Dermis microvascular lymphatic vessel endothelial cell (primary cell): ENCODE data around the gene FRRS1. TPM values are rescaled to one million over a fixed set of nuclear protein-coding genes. Genes with fewer than 3 reads are reported as not detected.
A peak's percentile ranks its signal among the peaks of the same experiment; 100 is the strongest.

Source experiments
- DNase-seq, 2 donors: peaks; one replicate each; pipeline versions ENCODE4 v3.0.0 to v3.0.0-alpha.2; 2010; ENCODE audit warnings: low read depth in 2 of 2
- total RNA-seq: library from RNA; depleted of rRNA; stranded (reverse); fragments of >200 nt; gene quantifications from 2 replicates; pipeline ENCODE4 v1.2.1, GENCODE V29; 2014

FRRS1 gene
- total RNA-seq, 1 donor from 2014 or later, result 1.4 TPM

DNA sequence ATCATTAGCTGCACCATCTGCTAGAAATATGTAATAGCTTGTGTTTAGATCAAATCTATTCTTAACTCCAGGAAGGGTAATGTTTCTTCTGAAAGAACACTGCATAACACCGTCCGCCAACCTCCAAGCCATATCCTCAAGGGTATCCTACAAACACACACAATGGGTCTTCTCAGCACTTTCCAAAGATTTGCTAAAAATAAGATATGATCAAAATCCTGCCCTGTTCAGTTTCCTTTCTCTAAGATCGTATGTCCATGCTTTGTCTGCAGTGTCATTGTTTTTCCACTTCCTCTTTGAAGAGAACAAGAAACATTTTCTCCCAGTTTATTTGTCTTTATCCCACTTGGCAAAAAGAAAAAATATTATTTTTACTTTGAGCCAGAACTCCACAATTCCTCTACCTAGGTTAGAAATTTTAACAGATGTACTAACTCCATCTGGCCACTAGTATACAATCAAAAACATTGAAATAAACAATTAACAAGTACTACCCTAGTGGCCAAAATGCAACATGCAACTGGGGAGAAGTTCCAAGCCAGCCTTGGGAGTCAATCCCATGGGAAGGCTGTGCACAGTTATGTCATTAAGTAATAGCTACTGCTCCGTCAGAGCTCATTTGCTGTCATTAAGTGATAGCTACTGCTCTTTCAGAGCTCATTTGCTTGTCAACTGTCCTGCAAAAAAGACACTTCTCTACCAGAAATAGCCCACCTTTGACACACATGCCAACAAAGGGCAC lies 37.8 kb downstream of the FRRS1 start:
- peak; percentile 15 to 81 for DNase-seq

DNA sequence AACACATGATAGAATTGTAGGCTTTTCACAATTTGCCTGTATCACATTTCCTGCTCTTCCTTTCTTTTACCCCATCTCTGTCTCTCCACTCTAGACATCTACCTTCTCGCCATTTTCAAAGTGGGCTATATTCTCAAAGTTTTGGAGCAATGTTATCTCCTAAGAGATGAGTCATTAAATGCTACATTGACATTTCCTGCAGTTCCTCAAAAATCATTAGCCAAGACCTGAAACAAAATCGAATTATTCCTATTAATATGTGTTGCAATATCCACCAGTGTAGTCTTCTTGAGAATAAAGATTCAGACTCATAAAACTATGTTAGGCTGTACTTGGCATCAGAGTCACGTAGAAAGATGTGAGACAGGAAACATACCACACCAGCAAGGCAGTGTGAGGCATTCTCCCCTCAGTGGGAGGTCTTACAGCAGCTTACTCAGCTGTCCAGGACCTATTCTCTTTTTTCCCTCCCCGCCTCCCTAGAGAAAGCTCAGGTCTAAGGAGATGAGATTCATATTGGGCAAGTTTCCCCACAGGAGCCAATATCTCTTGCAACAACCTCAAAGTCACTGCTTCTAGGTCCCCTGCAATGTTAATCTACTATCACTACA lies 38.8 kb downstream of the FRRS1 start:
- peak in 1 of 2 donors; percentile 87 for DNase-seq

DNA sequence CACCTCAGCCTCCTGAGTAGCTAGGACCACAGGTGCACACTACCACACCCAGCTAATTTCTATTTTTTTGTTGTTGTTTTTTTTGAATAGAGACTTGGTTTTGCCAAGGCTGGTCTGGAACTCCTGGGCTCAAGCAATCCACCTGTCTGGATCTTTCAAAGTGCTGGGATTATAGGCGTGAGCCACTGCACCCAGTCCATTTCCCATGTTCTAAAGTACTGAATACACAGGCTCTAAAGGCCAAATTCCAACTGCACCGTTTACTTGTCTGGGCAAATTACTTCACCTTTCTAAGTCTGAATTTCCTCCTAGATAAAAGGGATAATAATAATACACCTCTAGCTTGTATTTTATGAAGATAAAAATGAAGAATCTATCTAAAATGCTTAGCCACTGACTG lies 39.6 kb downstream of the FRRS1 start:
- no peak for DNase-seq

DNA sequence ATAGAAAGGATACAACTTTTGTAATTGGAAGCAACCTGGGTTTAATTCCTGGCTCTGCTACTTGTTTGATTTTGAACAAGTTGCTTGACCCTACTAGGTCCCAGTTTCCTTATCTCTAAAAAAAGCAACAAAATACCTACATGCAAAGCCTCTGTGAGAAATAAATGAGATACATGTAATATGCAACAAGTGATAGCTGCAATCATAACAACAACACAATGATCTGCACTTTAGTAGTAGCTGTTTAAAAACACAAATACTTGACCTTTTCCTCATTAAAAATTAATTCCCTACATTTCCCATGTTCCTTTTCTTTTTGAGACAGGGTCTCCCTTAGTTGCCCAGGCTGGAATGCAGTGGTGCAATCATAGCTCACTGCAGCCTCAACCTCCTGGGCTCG lies 40.0 kb downstream of the FRRS1 start:
- no peak for DNase-seq

DNA sequence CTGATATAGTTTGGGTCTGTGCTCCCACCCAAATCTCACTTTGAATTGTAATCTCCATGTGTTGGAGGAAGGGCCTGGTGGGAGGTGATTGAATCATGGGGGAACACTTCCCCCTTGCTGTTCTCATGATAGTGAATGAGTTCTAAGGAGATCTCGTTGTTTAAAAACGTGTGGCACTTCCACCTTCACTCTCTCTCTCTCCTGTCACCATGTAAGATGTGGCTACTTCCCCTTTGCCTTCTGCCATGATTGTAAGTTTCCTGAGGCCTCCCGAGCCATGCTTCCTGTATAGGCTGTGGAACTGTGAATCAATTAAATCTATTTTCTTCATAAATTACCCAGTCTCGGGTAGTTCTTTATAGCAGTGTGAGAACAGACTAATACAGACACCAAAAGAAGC lies 40.4 kb downstream of the FRRS1 start:
- DNase-seq, result no peak

DNA sequence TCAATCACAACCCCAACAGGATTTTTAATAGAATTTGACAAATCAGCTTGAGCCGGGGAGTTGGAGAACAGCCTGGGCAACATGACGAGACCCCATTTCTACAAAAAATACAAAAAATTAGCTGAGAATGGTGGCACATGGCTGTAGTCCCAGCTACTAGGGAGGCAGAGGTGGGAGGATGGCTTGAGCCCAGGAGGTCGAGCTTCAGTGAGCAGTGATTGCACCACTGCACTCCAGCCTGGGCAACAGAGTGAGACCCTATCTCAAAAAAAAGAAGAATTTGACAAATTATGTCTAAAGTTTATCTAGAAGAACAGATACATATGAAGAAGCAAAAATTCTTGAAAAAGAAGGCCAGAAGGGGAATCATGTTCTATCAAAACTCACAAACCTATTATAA lies 43.2 kb downstream of the FRRS1 start:
- DNase-seq, result no peak

DNA sequence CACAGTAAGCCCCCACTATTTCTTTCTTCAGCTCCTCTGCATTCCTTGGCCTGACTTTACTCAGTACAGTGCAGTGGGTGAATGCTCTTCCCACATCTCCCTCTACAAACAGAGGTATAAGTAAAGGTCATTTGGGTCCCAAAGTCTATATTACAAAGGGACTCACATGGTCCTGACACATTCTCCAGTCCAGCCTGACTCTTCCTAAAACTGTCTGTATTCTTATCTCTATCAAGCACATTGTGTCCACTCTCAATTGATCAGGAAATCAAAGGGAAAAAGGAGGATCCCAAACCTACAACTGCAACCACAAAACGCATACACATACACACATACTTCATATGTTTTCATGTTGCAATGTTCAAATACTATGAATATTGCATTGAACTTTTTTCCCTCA lies 49.4 kb downstream of the FRRS1 start:
- no peak for DNase-seq

DNA sequence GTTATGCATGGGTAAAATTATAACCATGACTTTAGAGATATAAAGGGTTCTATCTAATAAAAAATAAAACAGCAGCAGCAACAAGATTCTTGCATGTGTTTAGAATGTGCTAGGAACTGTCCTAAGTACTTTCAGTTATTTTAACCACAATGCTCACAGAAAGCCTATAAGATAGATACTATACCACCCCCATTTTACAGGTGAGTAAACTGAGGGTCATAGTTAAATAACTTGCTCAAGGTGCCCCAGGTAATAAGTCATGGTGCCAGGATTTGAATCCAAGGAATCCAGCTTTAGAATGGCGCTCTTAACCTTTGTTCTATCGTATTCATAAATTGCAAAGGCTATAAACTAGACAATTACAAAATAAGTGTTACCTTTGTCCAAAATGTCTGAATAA lies 53.4 kb downstream of the FRRS1 start:
- DNase-seq, result no peak

DNA sequence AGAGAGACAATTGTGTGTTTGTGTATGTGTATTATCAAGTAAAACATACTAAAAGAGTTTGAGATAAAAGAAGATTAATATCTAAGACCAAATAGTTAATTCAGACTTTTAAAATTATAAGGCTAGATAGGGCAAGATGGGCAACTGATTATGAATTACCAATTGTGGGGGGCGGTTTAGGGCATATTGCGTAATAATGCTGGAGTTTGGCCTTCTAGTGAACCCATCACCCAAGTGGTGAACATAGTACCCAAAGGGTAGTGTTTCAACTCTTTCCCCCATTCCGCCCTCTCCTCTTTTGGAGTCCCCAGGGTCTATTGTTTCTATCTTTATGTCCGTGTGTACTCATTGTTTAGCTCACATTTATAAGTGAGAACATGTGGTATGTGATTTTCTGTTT lies 55.4 kb downstream of the FRRS1 start:
- no peak for DNase-seq

DNA sequence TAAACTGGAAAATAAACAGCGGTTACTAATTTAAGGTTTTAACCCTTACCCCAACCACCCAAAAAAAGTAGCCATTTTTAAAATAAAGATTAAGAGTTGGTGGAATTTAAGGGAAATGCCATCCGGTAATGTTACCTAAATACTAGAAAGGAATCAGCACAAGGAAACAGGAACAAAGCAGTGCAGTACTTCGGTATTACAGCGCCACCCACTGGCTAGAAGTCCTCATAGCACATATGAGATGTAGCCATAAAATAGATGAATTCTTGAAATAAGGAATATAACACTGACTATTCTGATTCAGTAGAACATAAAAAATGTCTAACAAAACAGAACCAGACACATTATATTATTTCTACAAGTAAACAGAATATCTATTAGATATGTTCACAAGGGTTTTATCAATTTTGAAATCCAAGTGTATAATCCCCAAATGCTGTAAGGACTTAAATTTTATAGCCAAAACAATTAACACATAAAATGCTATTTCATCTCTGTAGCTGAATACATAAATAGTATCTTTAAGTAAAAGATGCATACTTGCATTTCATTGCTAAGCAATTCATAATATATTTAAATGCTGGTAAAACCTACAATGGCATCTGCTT lies 58.8 kb downstream of the FRRS1 start:
- peak; percentile 61 to 79 for DNase-seq

DNA sequence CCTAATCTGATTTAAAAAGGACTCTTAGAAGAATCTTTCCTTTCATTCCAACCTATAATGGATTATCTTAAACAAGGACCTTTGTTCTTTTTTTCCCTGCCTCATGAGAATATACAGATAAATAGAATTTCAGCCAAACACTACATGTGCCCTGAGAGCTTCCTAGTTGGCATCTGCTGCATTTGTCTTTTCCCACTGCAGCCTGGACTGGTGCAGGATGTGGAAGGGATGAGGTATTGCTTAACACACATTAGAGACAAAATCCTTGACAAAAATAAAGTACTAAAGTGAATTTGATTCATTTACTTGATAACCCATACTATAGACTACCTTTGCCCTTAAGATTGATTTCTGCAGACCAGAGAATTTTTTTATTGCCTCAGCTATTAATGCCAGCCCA lies 61.0 kb downstream of the FRRS1 start:
- DNase-seq, result peak in 1 of 2 donors; percentile 35

DNA sequence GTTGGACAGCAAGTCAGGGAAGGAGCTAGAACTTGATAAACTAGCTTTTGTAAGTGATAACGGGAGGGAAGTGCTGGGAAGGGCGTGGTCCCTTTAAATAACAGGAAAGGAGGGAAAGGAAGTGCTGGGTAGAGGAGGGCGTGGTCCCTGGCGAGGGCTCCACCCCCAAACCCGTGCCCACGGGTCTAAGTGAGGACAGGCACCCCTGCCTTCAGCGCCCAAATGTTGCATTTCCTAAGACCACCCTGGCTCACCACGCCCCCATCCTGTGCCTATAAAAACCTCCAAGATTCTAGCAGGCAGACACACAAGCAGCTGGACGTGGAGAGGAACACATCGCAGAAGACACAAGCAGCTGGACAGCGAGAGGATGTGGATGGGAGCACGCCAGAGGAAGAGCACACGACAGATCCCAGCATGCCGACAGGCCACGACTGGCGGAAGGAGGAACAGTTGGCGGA lies 62.0 kb downstream of the FRRS1 start:
- no peak for DNase-seq

DNA sequence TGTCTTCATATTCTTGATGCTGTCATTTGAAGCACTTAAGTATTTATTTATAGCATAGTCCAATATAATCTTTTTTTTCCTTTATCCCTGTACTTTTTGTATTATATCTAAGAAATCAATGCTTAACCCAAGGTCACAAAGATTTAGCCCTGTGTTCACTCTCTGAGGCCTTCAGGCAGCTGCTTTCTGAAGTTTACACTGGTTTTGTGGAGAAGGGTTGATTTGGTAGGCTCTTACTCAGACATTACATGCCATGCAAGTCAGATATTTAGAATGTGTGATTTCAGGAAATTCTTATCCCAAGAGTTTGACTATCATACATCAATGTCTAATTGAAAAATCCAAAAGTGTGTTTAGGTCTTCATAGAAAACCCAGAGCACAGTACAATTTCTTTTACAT lies 64.2 kb downstream of the FRRS1 start:
- DNase-seq, result no peak

DNA sequence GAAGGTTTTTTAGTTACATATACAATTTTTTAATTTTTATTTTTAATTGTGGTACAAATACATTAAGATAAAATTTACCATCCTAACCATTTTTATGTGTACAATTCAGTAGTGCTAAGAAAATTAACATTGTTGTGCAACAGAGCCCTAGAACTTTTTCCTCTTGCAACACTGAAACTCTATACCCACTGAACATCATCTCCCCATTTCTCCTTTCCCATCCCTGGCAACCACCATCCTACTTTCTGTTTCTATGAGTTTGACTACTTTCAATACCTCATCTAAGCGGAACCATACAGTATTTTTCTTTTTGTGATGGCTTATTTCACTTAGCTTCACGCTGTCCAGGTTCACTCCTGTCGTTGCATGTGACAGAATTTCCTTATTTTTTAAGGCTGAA lies 66.4 kb downstream of the FRRS1 start:
- no peak for DNase-seq

DNA sequence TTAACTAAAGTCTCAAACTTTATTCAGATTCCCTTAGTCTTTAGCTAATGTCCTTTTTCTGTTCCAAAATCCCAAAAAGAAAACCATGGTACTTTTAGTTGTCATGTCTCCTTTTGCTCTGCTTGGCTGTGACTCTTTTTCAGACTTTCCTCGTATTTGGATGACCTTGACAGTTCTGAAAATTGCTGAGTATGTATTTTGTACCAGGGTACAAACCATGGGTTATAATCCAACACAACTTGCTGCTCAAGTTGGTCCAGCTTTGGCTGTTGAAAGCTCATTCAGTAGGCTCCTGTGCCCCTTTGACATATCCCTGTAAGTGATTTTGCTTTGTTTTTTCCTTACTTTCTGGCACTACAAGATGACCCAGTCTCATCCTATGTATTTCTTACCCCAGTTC lies 68.9 kb downstream of the FRRS1 start:
- no peak for DNase-seq

DNA sequence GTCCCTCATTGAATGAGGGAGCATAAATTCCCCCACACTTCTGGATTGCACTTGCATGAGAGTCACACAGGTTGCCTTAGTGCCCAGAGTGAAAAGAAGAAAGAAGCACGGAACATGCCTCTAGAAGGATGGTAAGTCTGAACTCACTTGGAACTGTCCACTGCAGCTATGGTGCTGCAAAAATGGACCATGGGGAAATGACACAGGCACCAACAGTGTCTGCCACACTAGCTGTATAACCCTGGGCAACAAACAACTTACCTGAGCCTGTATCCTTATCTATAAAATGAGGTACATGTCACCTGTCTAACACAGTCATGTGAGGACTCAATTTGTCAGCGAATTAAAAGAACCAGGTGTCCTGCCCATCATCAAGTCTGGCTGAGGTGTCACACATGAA lies 69.8 kb downstream of the FRRS1 start:
- no peak for DNase-seq

DNA sequence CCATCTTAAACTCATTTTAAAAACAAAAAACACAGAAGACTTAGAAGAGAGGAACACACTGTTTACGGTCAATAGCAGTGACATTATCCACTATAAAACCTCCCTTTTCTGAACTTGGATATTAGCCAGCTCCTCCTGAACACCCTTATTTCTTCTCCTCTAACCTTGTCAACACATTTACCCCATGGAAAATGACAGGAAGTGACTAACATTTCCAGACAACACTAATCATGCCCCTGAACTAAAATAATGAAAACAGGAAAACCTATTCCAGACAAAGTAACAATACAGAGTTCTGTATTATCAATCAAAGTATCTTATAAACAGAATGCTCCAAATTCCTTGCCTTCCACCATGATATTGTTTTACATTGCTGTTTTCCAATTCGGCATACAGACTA lies 75.3 kb downstream of the FRRS1 start:
- peak; percentile 61 to 97 for DNase-seq

DNA sequence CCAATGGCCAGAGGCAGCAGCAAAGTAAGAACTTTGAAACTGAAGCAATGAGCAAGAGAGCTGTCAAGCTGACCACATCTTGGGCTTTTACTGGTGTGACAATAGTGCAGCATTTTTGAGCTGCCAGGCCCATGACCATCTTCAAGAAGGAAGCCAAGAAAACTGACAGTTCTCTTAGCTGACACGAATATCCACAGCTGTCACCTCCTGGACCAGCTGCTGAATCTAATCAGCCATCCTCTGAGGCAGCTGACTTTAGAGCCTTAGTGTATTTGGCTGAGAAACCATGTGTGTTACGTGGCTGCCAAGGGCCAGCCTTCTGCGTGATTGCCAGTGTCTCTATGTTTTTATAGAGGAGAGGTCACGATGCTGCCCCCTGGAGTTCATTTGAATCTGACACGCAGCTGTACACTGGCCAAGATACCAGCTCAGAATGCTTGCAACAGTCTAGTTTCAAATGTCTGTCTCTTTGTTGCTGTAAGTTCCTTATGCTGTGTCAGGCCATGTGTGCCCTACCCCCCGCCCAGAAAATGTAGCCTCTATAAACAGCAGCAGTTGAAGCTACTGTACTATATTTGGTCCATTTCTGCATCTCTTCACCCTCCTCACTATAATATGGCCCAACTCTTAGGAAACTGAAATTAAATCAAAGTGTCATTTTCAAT lies 80.8 kb downstream of the FRRS1 start:
- peak; percentile 67 to 92 for DNase-seq

DNA sequence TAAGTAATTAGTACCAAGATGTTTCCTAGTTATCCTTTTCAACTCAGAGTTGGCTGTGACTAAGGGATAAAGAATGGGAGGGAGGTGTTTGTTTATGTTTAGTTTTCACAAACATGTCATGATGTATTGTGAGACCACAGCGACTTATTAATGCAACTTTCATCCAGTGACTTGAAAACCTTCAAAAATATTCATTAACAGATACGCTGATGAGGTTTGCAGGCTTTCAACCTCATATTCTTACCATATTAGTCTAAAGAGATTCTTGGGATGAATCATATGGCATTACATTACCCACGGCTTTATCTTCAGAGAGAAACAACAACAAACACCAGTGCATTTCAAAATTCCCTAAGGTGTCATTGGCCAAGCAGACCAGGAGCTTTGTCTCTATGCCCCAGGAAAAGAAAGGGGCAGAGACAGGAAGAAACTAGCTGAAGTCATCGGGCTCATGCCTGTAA lies 84.1 kb downstream of the FRRS1 start:
- peak in 1 of 2 donors; percentile 78 for DNase-seq

DNA sequence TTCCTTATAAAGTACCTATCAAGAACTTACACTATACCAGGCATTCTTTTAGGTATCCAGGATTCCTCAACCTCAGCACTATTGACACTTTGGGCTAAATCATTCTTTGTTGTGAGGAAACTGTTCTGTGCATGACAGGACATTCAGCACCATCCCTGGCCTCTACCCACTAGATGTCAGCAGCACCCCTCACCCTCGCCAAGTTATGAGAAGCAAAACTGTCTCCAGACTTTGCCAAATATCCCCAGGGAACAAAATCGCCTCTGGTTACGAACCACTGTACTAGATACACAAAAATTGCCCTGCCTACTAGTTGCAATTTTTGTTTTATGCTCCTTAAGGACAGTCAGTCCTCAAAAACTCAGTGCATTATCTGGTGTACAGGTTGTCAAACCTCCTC lies 84.9 kb downstream of the FRRS1 start:
- DNase-seq, result peak in 1 of 2 donors; percentile 48

DNA sequence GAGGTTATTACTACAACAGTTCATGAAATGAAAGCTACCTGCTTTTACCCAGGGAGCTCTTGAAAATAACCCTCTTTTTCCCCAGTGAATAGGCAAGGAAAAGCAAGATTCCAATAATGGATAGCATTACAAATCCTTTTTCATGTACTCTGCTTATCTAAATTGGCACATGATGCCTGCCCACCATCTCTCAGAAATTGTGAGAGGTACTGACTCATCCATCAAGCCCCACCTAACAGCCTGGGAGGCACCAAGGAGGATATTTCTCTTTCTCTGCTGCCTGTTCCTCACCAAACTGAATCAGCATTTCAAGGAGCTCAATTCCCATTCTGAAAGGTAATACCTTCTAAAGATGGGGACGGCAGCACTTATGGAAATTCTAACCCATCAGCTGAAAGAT lies 86.2 kb downstream of the FRRS1 start:
- peak in 1 of 2 donors; percentile 58 for DNase-seq

DNA sequence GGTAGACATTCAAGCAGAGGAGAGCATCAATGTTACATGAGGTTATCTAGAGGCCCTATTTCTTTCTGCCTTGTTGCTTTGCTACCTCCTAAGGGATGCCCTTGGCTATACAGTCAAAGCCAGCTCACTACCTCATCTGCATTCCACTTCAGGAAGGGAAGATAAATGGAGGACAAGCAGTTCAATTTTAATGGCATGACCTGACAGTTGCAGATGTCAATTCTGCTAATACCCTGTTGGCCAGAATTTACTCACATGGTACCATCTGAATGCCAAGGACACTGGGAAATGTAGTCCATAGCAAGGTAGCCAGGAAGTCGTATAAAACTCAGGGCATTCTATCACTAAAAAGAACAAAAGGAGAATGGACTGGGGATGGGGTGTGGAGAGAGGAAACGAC lies 89.0 kb downstream of the FRRS1 start:
- no peak for DNase-seq
